Measurements from ENCODE around the gene CIDEB. TPM values are rescaled to one million over a fixed set of nuclear protein-coding genes. Genes with fewer than 3 reads are reported as not detected.

Gene CIDEB
- total and polyA plus RNA-seq, 2 of the 13 experiments (the other 11 are each of a cell fraction or from before 2014, with no cell fraction given) = 35.8 to 110 TPM

- TF ChIP-seq, protein P1, sequence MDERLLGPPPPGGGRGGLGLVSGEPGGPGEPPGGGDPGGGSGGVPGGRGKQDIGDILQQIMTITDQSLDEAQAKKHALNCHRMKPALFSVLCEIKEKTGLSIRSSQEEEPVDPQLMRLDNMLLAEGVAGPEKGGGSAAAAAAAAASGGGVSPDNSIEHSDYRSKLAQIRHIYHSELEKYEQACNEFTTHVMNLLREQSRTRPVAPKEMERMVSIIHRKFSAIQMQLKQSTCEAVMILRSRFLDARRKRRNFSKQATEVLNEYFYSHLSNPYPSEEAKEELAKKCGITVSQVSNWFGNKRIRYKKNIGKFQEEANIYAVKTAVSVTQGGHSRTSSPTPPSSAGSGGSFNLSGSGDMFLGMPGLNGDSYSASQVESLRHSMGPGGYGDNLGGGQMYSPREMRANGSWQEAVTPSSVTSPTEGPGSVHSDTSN (CRISPR knock-in tag; IDR thresholded peaks at IDR 0.05) = no peak
- TF ChIP-seq TBX2 (CRISPR knock-in tag; IDR thresholded peaks at IDR 0.05; ENCODE audit: borderline replicate concordance) = no peak
- TF ChIP-seq STAT5B (CRISPR knock-in tag; IDR thresholded peaks at IDR 0.05) = no peak
- TF ChIP-seq THAP11 (CRISPR knock-in tag; IDR thresholded peaks at IDR 0.05) = peak; percentile 62; the same call in 1 of the 2 replicates
- peak; percentile 55; the same call in 1 of the 2 replicates for TF ChIP-seq ARID5B (CRISPR knock-in tag; IDR thresholded peaks at IDR 0.05)
- TF ChIP-seq NFE2L1 (CRISPR knock-in tag; IDR thresholded peaks at IDR 0.05; ENCODE audit: borderline replicate concordance) = no peak
- TF ChIP-seq ZNF766 (CRISPR knock-in tag; IDR thresholded peaks at IDR 0.05; ENCODE audit: borderline replicate concordance) = no peak
- no peak for TF ChIP-seq ATF1 (CRISPR knock-in tag; IDR thresholded peaks at IDR 0.05)
- no peak for TF ChIP-seq EED (CRISPR knock-in tag; IDR thresholded peaks at IDR 0.05)
- TF ChIP-seq ZNF282 (IDR thresholded peaks at IDR 0.05; ENCODE audit: partially characterized antibody) = no peak
- no peak for TF ChIP-seq ASH2L (IDR thresholded peaks at IDR 0.05; ENCODE audit: insufficient read length, low read depth, low read length)
- no peak for TF ChIP-seq ZNF253 (CRISPR knock-in tag; IDR thresholded peaks at IDR 0.05; ENCODE audit: borderline replicate concordance)
- TF ChIP-seq ZNF75D (CRISPR knock-in tag; IDR thresholded peaks at IDR 0.05; ENCODE audit: borderline replicate concordance) = no peak
- TF ChIP-seq ZSCAN21 (CRISPR knock-in tag; IDR thresholded peaks at IDR 0.05; ENCODE audit: borderline replicate concordance) = no peak
- TF ChIP-seq ZNF570 (CRISPR knock-in tag; IDR thresholded peaks at IDR 0.05; ENCODE audit: borderline replicate concordance) = no peak
- TF ChIP-seq, protein P2, sequence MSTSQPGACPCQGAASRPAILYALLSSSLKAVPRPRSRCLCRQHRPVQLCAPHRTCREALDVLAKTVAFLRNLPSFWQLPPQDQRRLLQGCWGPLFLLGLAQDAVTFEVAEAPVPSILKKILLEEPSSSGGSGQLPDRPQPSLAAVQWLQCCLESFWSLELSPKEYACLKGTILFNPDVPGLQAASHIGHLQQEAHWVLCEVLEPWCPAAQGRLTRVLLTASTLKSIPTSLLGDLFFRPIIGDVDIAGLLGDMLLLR (CRISPR knock-in tag; IDR thresholded peaks at IDR 0.05) = 0 out of 2 replicates have a peak, but pooled peaks have one; percentile 53
- no peak for TF ChIP-seq RFX5 (IDR thresholded peaks at IDR 0.05; ENCODE audit: low read depth, low read length)
- TF ChIP-seq ZNF780A (CRISPR knock-in tag; IDR thresholded peaks at IDR 0.05) = no peak
- TF ChIP-seq RNF2 (conservative IDR thresholded peaks at IDR 0.05; ENCODE audit: low read depth) = no peak
- TF ChIP-seq HOXA9 (CRISPR knock-in tag; IDR thresholded peaks at IDR 0.05; ENCODE audit: borderline replicate concordance) = peak; percentile 33; the same call in 1 of the 2 replicates
- TF ChIP-seq ZNF333 (CRISPR knock-in tag; IDR thresholded peaks at IDR 0.05; ENCODE audit: borderline replicate concordance) = no peak
- TF ChIP-seq ZSCAN12 (CRISPR knock-in tag; IDR thresholded peaks at IDR 0.05) = no peak
- TF ChIP-seq MYC (CRISPR knock-in tag; IDR thresholded peaks at IDR 0.05; ENCODE audit: borderline replicate concordance) = no peak; the same call in 1 of the 2 replicates
- TF ChIP-seq RFX3 (CRISPR knock-in tag; IDR thresholded peaks at IDR 0.05) = no peak
- no peak for TF ChIP-seq SIX1 (CRISPR knock-in tag; IDR thresholded peaks at IDR 0.05; ENCODE audit: borderline replicate concordance)
- no peak; the same call in 1 of the 2 replicates for TF ChIP-seq DPF2 (CRISPR knock-in tag; IDR thresholded peaks at IDR 0.05; ENCODE audit: borderline replicate concordance, low read depth)
These were observed 11.2 kb downstream of the CIDEB start (continued) for GRCh38 chr14:24296341-24297157.

Data from HepG2 (cell line).